ENCODE measurements around the gene EPAS1. TPM values are rescaled to one million over a fixed set of nuclear protein-coding genes. Genes with fewer than 3 reads are reported as not detected.
A peak's percentile ranks its signal among the peaks of the same experiment; 100 is the strongest.

Gene EPAS1
- total and polyA plus RNA-seq, 9 of the 15 experiments (the other 6 are each of a cell fraction or from before 2014, with no cell fraction given) = 0.25 to 11.2 (median 4.1) TPM

DNA sequence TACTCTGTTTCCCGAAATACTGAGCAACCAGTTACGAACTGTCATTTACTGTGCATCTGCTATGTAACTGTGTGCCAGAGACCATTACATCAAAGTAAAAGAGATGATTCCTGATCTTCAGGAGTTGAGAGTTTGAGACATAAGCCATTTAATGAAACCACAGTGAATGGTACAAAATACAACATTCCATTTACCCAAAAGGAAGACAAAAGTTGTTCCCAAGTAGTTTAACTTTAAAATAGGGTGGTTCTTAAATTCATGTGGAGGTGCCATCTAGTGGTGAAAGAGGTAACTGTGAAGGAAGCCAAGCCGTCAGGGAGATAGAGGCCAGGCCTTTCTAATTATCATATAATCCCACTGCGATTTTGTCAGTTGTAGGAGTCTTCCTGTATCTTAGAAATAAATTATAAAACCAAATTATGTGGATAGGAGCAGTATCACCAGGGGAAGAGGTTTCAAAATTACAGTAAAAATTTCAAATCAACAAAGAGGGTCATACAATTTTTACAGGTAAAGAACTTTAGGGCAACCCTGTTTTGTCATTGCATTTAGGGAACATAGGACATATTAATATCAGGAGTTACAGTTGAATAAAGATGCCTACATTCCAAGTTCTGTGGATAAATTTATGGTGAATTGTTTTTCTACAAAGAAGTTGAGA lies 67.7 kb downstream of the EPAS1 start (continued):
- TF ChIP-seq RB1 (IDR thresholded peaks at IDR 0.05; ENCODE audit: low read depth) (no peak), NFYB (IDR thresholded peaks at IDR 0.05; ENCODE audit: extremely low read depth, insufficient read length) (no peak), DACH1 (IDR thresholded peaks at IDR 0.05; ENCODE audit: partially characterized antibody) (no peak), TBL1XR1 (IDR thresholded peaks at IDR 0.05; ENCODE audit: low read length in 2 of 2) (no peak), CHCHD3 (CRISPR knock-in tag; IDR thresholded peaks at IDR 0.05) (no peak), PHF20 (IDR thresholded peaks at IDR 0.05; ENCODE audit: partially characterized antibody) (no peak), MAZ (CRISPR knock-in tag; conservative IDR thresholded peaks at IDR 0.05 in 1 of 2, IDR thresholded peaks at IDR 0.05 in 1 of 2) (0 out of 4 replicates have a peak, but pooled peaks of 1 of the 2 experiments have one; percentile 23), FOS (IDR thresholded peaks at IDR 0.05; ENCODE audit: extremely low read depth, insufficient read length) (no peak), PCBP1 (IDR thresholded peaks at IDR 0.05; ENCODE audit: low read depth, low read length, poor library complexity, severe bottlenecking) (no peak), ZFP30 (CRISPR knock-in tag; IDR thresholded peaks at IDR 0.05; ENCODE audit: borderline replicate concordance) (no peak), KDM2B (CRISPR knock-in tag; IDR thresholded peaks at IDR 0.05) (no peak), SUPT5H (IDR thresholded peaks at IDR 0.05) (no peak), MCM7 (IDR thresholded peaks at IDR 0.05) (no peak), CBX1 (IDR thresholded peaks at IDR 0.05; ENCODE audit: low read depth) (0 out of 2 replicates have a peak, but pooled peaks have one; percentile 33), RBFOX2 (IDR thresholded peaks at IDR 0.05; ENCODE audit: low read depth, low read length) (no peak), ZNF3 (CRISPR knock-in tag; IDR thresholded peaks at IDR 0.05) (no peak), HMG20A (CRISPR knock-in tag; conservative IDR thresholded peaks at IDR 0.05) (no peak), DPF2 (IDR thresholded peaks at IDR 0.05) (no peak)
- TF ChIP-seq, protein P1, sequence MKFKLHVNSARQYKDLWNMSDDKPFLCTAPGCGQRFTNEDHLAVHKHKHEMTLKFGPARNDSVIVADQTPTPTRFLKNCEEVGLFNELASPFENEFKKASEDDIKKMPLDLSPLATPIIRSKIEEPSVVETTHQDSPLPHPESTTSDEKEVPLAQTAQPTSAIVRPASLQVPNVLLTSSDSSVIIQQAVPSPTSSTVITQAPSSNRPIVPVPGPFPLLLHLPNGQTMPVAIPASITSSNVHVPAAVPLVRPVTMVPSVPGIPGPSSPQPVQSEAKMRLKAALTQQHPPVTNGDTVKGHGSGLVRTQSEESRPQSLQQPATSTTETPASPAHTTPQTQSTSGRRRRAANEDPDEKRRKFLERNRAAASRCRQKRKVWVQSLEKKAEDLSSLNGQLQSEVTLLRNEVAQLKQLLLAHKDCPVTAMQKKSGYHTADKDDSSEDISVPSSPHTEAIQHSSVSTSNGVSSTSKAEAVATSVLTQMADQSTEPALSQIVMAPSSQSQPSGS (CRISPR knock-in tag; IDR thresholded peaks at IDR 0.05) = no peak
- TF ChIP-seq, protein P2, sequence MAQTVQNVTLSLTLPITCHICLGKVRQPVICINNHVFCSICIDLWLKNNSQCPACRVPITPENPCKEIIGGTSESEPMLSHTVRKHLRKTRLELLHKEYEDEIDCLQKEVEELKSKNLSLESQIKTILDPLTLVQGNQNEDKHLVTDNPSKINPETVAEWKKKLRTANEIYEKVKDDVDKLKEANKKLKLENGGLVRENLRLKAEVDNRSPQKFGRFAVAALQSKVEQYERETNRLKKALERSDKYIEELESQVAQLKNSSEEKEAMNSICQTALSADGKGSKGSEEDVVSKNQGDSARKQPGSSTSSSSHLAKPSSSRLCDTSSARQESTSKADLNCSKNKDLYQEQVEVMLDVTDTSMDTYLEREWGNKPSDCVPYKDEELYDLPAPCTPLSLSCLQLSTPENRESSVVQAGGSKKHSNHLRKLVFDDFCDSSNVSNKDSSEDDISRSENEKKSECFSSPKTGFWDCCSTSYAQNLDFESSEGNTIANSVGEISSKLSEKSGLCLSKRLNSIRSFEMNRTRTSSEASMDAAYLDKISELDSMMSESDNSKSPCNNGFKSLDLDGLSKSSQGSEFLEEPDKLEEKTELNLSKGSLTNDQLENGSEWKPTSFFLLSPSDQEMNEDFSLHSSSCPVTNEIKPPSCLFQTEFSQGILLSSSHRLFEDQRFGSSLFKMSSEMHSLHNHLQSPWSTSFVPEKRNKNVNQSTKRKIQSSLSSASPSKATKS (CRISPR knock-in tag; IDR thresholded peaks at IDR 0.05) = no peak
- TF ChIP-seq, protein P3, sequence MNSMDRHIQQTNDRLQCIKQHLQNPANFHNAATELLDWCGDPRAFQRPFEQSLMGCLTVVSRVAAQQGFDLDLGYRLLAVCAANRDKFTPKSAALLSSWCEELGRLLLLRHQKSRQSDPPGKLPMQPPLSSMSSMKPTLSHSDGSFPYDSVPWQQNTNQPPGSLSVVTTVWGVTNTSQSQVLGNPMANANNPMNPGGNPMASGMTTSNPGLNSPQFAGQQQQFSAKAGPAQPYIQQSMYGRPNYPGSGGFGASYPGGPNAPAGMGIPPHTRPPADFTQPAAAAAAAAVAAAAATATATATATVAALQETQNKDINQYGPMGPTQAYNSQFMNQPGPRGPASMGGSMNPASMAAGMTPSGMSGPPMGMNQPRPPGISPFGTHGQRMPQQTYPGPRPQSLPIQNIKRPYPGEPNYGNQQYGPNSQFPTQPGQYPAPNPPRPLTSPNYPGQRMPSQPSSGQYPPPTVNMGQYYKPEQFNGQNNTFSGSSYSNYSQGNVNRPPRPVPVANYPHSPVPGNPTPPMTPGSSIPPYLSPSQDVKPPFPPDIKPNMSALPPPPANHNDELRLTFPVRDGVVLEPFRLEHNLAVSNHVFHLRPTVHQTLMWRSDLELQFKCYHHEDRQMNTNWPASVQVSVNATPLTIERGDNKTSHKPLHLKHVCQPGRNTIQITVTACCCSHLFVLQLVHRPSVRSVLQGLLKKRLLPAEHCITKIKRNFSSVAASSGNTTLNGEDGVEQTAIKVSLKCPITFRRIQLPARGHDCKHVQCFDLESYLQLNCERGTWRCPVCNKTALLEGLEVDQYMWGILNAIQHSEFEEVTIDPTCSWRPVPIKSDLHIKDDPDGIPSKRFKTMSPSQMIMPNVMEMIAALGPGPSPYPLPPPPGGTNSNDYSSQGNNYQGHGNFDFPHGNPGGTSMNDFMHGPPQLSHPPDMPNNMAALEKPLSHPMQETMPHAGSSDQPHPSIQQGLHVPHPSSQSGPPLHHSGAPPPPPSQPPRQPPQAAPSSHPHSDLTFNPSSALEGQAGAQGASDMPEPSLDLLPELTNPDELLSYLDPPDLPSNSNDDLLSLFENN (IDR thresholded peaks at IDR 0.05; ENCODE audit: low read depth in 2 of 2, low read length in 2 of 2) = no peak
- TF ChIP-seq, protein P4, sequence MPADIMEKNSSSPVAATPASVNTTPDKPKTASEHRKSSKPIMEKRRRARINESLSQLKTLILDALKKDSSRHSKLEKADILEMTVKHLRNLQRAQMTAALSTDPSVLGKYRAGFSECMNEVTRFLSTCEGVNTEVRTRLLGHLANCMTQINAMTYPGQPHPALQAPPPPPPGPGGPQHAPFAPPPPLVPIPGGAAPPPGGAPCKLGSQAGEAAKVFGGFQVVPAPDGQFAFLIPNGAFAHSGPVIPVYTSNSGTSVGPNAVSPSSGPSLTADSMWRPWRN (IDR thresholded peaks at IDR 0.05; ENCODE audit: low read depth) = no peak
